Astrocyte (in vitro differentiated cells and primary cell): ENCODE results near the gene MAPKAP1.

ENCODE experiments used
- EZH2 ChIP-seq: IDR thresholded peaks from 2 replicates; pipeline ENCODE4 v1.6.1; 2012; ENCODE audit warnings: mild to moderate bottlenecking, low read length, inconsistent platforms; ENCODE audit not compliant: insufficient read depth
- TF ChIP-seq, protein P1 (sequence below): IDR thresholded peaks from 2 replicates; pipeline ENCODE4 v1.5.1; 2011; ENCODE audit warnings: low read depth, mild to moderate bottlenecking, inconsistent platforms, low read length, moderate library complexity; ENCODE audit not compliant: insufficient read depth

- TF ChIP-seq, protein P1, sequence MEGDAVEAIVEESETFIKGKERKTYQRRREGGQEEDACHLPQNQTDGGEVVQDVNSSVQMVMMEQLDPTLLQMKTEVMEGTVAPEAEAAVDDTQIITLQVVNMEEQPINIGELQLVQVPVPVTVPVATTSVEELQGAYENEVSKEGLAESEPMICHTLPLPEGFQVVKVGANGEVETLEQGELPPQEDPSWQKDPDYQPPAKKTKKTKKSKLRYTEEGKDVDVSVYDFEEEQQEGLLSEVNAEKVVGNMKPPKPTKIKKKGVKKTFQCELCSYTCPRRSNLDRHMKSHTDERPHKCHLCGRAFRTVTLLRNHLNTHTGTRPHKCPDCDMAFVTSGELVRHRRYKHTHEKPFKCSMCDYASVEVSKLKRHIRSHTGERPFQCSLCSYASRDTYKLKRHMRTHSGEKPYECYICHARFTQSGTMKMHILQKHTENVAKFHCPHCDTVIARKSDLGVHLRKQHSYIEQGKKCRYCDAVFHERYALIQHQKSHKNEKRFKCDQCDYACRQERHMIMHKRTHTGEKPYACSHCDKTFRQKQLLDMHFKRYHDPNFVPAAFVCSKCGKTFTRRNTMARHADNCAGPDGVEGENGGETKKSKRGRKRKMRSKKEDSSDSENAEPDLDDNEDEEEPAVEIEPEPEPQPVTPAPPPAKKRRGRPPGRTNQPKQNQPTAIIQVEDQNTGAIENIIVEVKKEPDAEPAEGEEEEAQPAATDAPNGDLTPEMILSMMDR, result no peak
- no peak for TF ChIP-seq EZH2
Measured at GRCh38 chr9:125457357-125457756, 249.7 kb downstream of the MAPKAP1 start.
